Neural cell (in vitro differentiated cells): ENCODE results near the gene PPM1J.

Experiments
- CTCF ChIP-seq: fragments of 450-650 bp; IDR thresholded peaks from 2 replicates; pipeline ENCODE4 v1.5.1; 2014; ENCODE audit warnings: antibody characterized with exemption, mild to moderate bottlenecking, moderate library complexity; ENCODE audit not compliant: poor library complexity, severe bottlenecking
- EZH2 ChIP-seq: fragments of 200-600, 300-800 bp; shearing (Covaris generic), sonication (generic); IDR thresholded peaks from 2 replicates; pipeline ENCODE4 v1.6.1; 2014; ENCODE audit warnings: antibody characterized with exemption, low read length, borderline replicate concordance, mild to moderate bottlenecking; ENCODE audit not compliant: insufficient read depth, poor library complexity, severe bottlenecking
- POLR2AphosphoS5 ChIP-seq: IDR thresholded peaks from 2 replicates; pipeline ENCODE4 v1.6.1; 2012
- REST ChIP-seq: IDR thresholded peaks from 2 replicates; pipeline ENCODE4 v1.6.1; 2012; ENCODE audit warnings: borderline replicate concordance
- SMC3 ChIP-seq: fragments of 450-650 bp; conservative IDR thresholded peaks from 2 replicates; pipeline ENCODE4 v1.6.1; 2014; ENCODE audit warnings: antibody characterized with exemption, mild to moderate bottlenecking, moderate library complexity; ENCODE audit not compliant: poor library complexity
- TAF1 ChIP-seq: IDR thresholded peaks from 2 replicates; pipeline ENCODE4 v1.6.1; 2012; ENCODE audit warnings: low read depth

GRCh38 chr1:112700290-112701226 is 14.6 kb downstream of the PPM1J start:
- no peak for TF ChIP-seq CTCF
- no peak for TF ChIP-seq POLR2AphosphoS5
- TF ChIP-seq TAF1, result no peak
- TF ChIP-seq REST, result no peak
- TF ChIP-seq SMC3, result no peak
- TF ChIP-seq EZH2, result no peak
